ENCODE results near the gene COL4A2. TPM values are rescaled to one million over a fixed set of nuclear protein-coding genes. Genes with fewer than 3 reads are reported as not detected.

Gene COL4A2
- total RNA-seq, 4 donors from 2014 or later: 655 to 1,231 (median 912) TPM

DNA sequence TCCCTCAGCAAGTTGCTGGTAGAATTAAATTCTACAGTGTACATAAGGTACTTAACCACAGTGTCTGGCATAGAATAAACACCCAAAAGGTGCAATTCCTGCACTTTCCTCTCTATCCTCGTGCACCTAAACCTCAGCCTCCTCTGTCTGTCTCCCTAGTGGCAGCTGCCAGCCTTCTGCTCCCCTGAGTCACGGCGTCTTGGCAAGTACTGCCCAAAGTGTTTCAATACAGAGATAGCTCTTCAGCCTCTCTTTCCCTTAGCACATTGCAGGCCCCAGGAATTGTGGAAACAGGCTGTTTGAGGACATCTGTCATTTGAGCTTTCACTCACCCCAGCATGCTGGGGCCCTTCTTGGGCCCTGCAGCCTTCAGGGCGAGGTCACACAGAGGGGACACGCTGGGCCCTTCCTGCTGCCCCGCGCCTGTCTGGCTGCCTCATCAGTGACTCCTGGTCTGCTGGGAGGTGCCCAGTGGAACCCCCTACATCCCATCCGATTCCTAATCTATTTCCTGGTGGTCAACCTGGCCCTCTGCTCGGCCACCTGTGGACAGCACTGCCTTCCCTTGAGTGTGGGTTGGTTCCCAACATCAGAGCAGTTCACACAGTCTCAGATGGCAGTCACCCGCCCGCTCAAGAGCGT is 19.3 kb downstream of the COL4A2 start:
- TF ChIP-seq, protein P1, sequence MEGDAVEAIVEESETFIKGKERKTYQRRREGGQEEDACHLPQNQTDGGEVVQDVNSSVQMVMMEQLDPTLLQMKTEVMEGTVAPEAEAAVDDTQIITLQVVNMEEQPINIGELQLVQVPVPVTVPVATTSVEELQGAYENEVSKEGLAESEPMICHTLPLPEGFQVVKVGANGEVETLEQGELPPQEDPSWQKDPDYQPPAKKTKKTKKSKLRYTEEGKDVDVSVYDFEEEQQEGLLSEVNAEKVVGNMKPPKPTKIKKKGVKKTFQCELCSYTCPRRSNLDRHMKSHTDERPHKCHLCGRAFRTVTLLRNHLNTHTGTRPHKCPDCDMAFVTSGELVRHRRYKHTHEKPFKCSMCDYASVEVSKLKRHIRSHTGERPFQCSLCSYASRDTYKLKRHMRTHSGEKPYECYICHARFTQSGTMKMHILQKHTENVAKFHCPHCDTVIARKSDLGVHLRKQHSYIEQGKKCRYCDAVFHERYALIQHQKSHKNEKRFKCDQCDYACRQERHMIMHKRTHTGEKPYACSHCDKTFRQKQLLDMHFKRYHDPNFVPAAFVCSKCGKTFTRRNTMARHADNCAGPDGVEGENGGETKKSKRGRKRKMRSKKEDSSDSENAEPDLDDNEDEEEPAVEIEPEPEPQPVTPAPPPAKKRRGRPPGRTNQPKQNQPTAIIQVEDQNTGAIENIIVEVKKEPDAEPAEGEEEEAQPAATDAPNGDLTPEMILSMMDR (IDR thresholded peaks at IDR 0.05; ENCODE audit: low read depth): no peak

DNA sequence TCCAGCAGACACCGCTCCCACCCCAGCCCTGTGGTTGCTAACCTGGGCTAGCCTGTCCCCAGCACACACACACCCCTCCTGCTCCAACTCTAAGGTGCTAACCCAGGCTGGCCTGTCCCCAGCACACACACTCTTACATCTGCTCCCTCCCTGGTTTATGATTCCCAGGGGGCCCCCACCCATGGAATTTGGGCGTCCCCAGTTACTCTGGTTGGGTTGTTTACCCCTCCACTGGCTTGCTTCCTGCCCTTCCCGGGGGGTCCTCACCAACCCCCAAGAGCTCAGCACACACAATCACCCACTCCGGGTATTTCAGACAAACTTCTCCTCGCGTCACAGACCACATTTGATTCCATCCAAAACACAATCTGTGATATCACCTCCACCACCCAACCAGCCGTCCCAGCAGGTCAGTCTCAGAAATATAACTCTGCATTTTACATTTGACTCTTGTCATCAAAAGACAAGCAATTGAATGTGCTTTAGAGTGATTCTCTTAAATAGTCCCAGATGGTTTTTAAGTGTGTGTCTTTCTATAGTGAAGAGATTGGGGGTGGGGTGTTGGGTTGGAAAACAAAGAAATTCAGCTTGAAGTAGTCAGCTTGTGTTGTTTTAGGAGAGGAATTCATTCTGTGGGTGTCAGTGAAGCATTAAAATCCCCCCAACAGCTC is 20.1 kb downstream of the COL4A2 start:
- TF ChIP-seq, protein P1 (IDR thresholded peaks at IDR 0.05; ENCODE audit: low read depth): no peak

DNA sequence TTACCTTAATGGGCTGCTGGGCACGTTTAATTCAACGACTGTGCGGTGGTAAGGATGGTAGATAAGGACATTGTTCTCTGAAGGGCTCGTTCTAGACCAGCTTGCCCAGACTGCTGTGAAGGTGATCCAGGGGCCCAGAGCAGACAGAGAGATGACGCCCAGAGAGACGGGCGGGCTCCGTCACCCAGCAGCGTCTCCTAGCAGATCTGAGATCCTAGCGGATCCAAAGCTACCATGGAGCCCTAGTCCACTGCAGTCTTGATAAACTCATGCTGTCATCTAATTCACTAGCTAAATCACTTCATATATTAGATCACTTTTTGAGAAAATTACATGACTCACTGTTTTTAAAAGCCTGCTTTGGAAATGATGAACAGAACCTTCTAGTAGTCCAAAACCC is 21.5 kb downstream of the COL4A2 start:
- TF ChIP-seq, protein P1 (IDR thresholded peaks at IDR 0.05; ENCODE audit: low read depth): no peak

DNA sequence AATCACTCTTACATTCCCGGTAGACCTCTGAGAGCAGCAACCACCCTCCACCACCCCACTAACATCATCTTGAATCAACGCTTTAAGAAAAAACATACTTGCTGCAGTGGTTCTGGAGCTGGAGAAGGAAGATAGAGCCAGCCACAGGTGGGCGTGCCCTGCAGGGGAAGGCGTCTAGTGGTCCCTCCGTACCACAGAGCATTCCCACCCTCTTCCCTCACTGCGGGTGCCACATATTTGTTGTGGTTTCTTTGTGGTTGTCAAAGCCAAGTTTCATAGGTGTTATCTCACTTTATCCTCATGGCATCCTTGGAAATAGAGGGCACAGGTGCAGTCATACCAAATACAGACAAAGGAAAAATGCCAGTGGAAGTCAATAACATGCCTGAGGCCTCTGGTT is 22.2 kb downstream of the COL4A2 start:
- TF ChIP-seq, protein P1 (IDR thresholded peaks at IDR 0.05; ENCODE audit: low read depth): no peak

DNA sequence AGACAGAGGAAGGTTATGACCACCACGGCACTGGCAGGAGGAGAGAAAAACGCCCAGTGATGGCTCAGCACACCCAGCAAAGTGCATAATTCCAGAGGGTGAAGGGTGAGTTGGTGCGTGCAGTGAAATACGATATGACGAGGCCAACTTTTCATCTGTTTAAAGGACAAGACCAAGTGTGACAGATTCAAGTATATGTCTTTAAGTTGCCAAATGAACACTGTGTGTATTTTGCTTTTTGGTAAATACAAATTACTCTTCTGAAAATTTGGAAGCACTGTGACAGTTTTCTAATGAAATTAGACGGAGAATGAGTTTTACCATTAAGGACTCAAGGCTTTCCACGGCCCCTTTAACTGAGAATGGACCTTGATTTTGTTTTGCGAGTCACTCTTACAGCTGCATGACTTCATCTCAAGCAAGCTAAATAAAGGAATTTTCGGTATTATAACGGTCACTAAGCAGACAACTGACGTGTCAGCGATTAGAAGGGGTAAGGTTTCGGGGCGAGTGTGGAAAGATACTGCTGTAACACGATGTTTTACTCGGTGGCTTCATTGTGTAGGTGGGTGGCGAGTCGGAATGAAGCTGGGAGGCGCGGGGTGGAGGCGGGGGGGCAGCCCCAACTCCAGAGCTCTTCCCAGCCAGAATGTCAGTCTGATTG is 22.8 kb downstream of the COL4A2 start:
- TF ChIP-seq, protein P1 (IDR thresholded peaks at IDR 0.05; ENCODE audit: low read depth): no peak

DNA sequence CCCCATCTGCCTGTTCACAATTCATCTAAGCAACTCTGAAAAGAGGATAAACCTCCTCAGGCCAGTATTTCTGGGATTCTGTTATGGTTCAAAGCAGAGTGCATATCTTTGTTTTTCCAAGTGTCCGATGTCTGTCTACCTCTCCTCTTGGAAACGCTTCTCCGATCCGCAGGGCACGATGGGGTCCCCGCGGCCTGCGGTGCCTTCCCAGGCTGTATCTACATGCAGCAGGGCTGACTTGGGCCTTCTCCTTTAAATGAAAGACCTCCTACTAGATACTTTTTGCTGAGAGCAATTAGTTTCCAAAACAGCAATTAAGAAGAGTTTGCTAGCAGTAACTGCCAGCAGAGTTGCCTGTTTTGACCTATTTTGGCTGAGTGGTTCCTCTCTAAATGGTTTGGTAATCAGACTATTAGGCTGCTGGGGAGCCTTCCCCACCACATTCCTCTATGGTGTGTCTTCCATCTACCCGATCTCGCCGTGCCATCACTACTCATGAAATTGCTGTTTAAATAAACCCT is 23.5 kb downstream of the COL4A2 start:
- TF ChIP-seq, protein P1 (IDR thresholded peaks at IDR 0.05; ENCODE audit: low read depth): no peak

DNA sequence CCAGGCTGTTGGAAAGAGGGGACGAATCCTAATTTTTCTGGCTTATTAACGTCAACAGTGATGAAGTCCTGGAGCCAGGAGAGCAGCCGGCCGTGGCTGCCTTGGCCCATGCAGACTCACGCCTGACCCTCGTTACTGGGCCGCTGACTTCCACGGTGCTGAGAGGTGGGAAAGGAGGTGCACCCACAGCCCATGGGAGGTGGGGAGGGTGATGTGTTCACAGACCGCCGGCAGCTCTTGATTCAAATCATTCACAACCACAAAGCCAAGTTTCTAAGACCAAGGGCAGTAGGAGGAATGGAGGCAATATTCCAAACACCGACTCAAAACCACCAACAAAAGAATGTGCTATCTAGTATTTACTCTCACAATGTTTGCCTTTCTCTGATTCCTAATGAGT is 24.3 kb downstream of the COL4A2 start:
- TF ChIP-seq, protein P1 (IDR thresholded peaks at IDR 0.05; ENCODE audit: low read depth): no peak
